B cell (primary cell): ENCODE results near the gene S100A7. TPM values are rescaled to one million over a fixed set of nuclear protein-coding genes. Genes with fewer than 3 reads are reported as not detected.

Experiments used
- ATAC-seq: fragments of 200-7000 bp; cut with Tn5 transposase; one replicate; pipeline ENCODE4 v1.10.0; 2021; ENCODE audit warnings: low read depth, mild to moderate bottlenecking, moderate number of reproducible peaks, moderate library complexity
- CTCF ChIA-PET: fragments of 350-600 bp; sonication (Branson Sonifier 250); formaldehyde crosslinking; loops from one replicate; lab custom pipeline; 2021; ENCODE audit warnings: antibody characterized with exemption, inconsistent platforms; lab: Charles Lee
- POLR2A ChIA-PET: fragments of 350-600 bp; sonication (Branson Sonifier 250); formaldehyde crosslinking; loops from one replicate; lab custom pipeline; 2021; ENCODE audit warnings: antibody characterized with exemption; lab: Charles Lee
- DNase-seq: peaks from one replicate; pipeline ENCODE4 v3.0.0; 2013
- H2AFZ ChIP-seq: 2 replicates; pipeline ENCODE4 v1.6.1; 2012; ENCODE audit warnings: mild to moderate bottlenecking, low read depth, low read length; ENCODE audit not compliant: insufficient read depth, poor library complexity, severe bottlenecking
- H3K27ac ChIP-seq, 2 donors: 1 replicate in 1 of 2; 2 replicates in 1 of 2; pipeline ENCODE4 v1.5.1; 2012 to 2013; ENCODE audit warnings: low read length in 2 of 2, mild to moderate bottlenecking in 2 of 2, moderate library complexity in 1 of 2
- H3K27me3 ChIP-seq, 4 experiments: fragments of 200-600 bp in 1 of 4; sonication (generic) in 1 of 4; replicated peaks in 1 of 4; 1 replicate in 2 of 4; 2 replicates in 2 of 4; pipeline versions ENCODE4 v1.6.1 to v1.7.0; 2013 to 2016; ENCODE audit warnings: low read length in 3 of 4, mild to moderate bottlenecking in 2 of 4, mixed read lengths in 1 of 4, moderate library complexity in 1 of 4; ENCODE audit not compliant: insufficient read depth in 4 of 4, control insufficient read depth in 3 of 4; ENCODE audit errors: control extremely low read depth in 1 of 4
- H3K36me3 ChIP-seq, 2 experiments: replicated peaks in 1 of 2; 1 replicate in 1 of 2; 2 replicates in 1 of 2; pipeline versions ENCODE4 v1.6.1 to v1.7.1; 2013; ENCODE audit warnings: low read length in 1 of 2; ENCODE audit not compliant: insufficient read depth in 2 of 2, control insufficient read depth in 1 of 2; ENCODE audit errors: control extremely low read depth in 1 of 2, extremely low read depth in 1 of 2
- H3K4me1 ChIP-seq, 2 donors: fragments of 200-600 bp in 1 of 2; sonication (generic) in 1 of 2; 1 replicate in 1 of 2; 2 replicates in 1 of 2; pipeline versions ENCODE4 v1.5.1 to v1.6.1; 2013 to 2017; ENCODE audit warnings: low read length in 2 of 2; ENCODE audit not compliant: control insufficient read depth in 2 of 2, insufficient read depth in 2 of 2
- H3K4me2 ChIP-seq: replicated peaks from 2 replicates; pipeline ENCODE3; 2012; ENCODE audit warnings: mild to moderate bottlenecking, low read depth, low read length; ENCODE audit not compliant: poor library complexity, severe bottlenecking
- H3K4me3 ChIP-seq, 5 experiments: fragments of 200-600 bp in 1 of 5; sonication (generic) in 1 of 5; 1 replicate in 3 of 5; 2 replicates in 2 of 5; pipeline versions ENCODE4 v1.5.1 to v1.7.0; 2011 to 2016; ENCODE audit warnings: low read length in 4 of 5, mild to moderate bottlenecking in 4 of 5, low read depth in 2 of 5, control low read depth in 1 of 5, moderate library complexity in 1 of 5; ENCODE audit not compliant: insufficient read depth in 1 of 5; ENCODE audit errors: control extremely low read depth in 1 of 5, extremely low read depth in 1 of 5
- H3K79me2 ChIP-seq: fragments of 200-600 bp; sonication (generic); one replicate; pipeline ENCODE4 v1.6.0; 2016; ENCODE audit warnings: low read length; ENCODE audit not compliant: control insufficient read depth, insufficient read depth
- H3K9ac ChIP-seq: fragments of 200-600 bp; sonication (generic); 2 replicates; pipeline ENCODE4 v1.6.1; 2017; ENCODE audit warnings: mild to moderate bottlenecking, low read length, moderate library complexity
- H3K9me3 ChIP-seq, 3 donors: one replicate each; pipeline versions ENCODE4 v1.6.1 to v1.7.1; 2013; ENCODE audit warnings: low read length in 2 of 3; ENCODE audit not compliant: control insufficient read depth in 2 of 3, insufficient read depth in 1 of 3; ENCODE audit errors: control extremely low read depth in 1 of 3
- H4K20me1 ChIP-seq: 2 replicates; pipeline ENCODE4 v1.6.0; 2012; ENCODE audit warnings: mild to moderate bottlenecking, low read length; ENCODE audit not compliant: insufficient read depth, control insufficient read depth, poor library complexity, severe bottlenecking
- H3K27ac Mint-ChIP-seq: one replicate; pipeline ENCODE4 v1.8.0; 2021; ENCODE audit warnings: mixed read lengths
- H3K27me3 Mint-ChIP-seq: one replicate; pipeline ENCODE4 v1.8.0; 2021; ENCODE audit warnings: mixed read lengths
- H3K4me1 Mint-ChIP-seq: one replicate; pipeline ENCODE4 v1.8.0; 2021; ENCODE audit warnings: mixed read lengths
- H3K4me3 Mint-ChIP-seq: one replicate; pipeline ENCODE4 v1.8.0; 2021; ENCODE audit warnings: mixed read lengths
- H3K9me3 Mint-ChIP-seq: one replicate; pipeline ENCODE4 v1.8.0; 2022; ENCODE audit warnings: mixed read lengths; ENCODE audit not compliant: insufficient read depth
- EZH2 ChIP-seq: IDR thresholded peaks from 2 replicates; pipeline ENCODE4 v1.6.1; 2012; ENCODE audit warnings: borderline replicate concordance, low read depth, mild to moderate bottlenecking, moderate library complexity, low read length; ENCODE audit not compliant: insufficient read depth, poor library complexity, severe bottlenecking
- WGBS: methylation state at CpG from one replicate; pipeline ENCODE4 v1.1.5; 2013; ENCODE audit warnings: missing lambda C conversion rate; ENCODE audit not compliant: insufficient coverage; 5-methylcytosine and 5-hydroxymethylcytosine counted together
- intact Hi-C: fragments of 100-400 bp; cut with micrococcal nuclease; formaldehyde crosslinking; loops from one replicate; pipeline ENCODE4 v1.10.0; 2022
- polyA plus RNA-seq: library from polyadenylated mRNA; depleted of rRNA; stranded (reverse); fragments of >200 nt; gene quantifications from 2 replicates; pipeline ENCODE4 v1.2.3, GENCODE V29; 2012
- total RNA-seq, 2 donors: library from RNA; stranded (reverse); fragments of 120-200 nt in 1 of 2; gene quantifications; 1 replicate in 1 of 2; 2 replicates in 1 of 2; pipeline versions ENCODE4 v1.2.3 to v1.2.4, GENCODE V29; 2013 to 2022
- TF ChIP-seq, protein P1 (sequence below): fragments of 200-600 bp; IDR thresholded peaks from one replicate; pipeline ENCODE4 v1.8.0; 2022; ENCODE audit warnings: antibody characterized with exemption, mild to moderate bottlenecking

The S100A7 gene
- total and polyA plus RNA-seq, 2 donors (not counting 1 experiment from before 2014, with no cell fraction given) = not detected

DNA sequence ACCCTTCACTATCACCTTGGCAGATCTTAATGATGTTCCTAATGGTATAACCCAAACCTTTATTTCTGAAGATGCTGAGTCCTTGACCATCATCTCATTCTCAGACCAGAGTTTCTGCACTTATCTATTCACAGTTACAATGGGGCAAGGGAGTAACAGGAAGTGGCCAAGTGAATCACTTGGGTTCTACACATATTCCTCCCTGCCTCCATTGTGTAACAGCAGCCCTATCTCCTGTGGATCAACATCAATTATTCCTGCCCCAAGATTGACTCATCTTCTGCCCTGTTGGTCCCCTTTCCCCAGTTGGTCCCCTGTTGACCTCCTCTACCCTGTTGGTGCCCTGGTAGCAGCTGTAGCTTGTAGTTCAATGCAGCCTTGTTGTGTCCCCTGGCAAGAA lies 10.3 kb upstream of the S100A7 start:
- Histone ChIP-seq H3K36me3 (no peaks in the 10 kb centered on the region), H3K4me2 (no peak overlapping the region), H4K20me1 (no peaks in the 10 kb centered on the region), H3K27ac (no peak overlapping the region), H2AFZ (no peak overlapping the region), H3K9ac (no peak overlapping the region), H3K9me3 (peaks cover 0 to 30% (median 22%) of the 10 kb centered on the region in 3 donors), H3K4me1 (peaks cover 0 to 4% of the 10 kb centered on the region in 2 donors), H3K79me2 (no peaks in the 10 kb centered on the region), H3K27me3 (peaks cover 0 to 25% (median 5%) of the 10 kb centered on the region in 4 experiments), H3K4me3 (no peak overlapping the region)
- Mint-ChIP-seq H3K9me3 (peaks cover 23% of the 10 kb centered on the region), H3K4me3 (no peak overlapping the region), H3K4me1 (no peaks in the 10 kb centered on the region), H3K27me3 (peaks cover 48% of the 10 kb centered on the region), H3K27ac (no peak overlapping the region)
- no peak for TF ChIP-seq EZH2
- TF ChIP-seq, protein P1, sequence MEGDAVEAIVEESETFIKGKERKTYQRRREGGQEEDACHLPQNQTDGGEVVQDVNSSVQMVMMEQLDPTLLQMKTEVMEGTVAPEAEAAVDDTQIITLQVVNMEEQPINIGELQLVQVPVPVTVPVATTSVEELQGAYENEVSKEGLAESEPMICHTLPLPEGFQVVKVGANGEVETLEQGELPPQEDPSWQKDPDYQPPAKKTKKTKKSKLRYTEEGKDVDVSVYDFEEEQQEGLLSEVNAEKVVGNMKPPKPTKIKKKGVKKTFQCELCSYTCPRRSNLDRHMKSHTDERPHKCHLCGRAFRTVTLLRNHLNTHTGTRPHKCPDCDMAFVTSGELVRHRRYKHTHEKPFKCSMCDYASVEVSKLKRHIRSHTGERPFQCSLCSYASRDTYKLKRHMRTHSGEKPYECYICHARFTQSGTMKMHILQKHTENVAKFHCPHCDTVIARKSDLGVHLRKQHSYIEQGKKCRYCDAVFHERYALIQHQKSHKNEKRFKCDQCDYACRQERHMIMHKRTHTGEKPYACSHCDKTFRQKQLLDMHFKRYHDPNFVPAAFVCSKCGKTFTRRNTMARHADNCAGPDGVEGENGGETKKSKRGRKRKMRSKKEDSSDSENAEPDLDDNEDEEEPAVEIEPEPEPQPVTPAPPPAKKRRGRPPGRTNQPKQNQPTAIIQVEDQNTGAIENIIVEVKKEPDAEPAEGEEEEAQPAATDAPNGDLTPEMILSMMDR = no peak
- DNase-seq = no peak
- no peak for ATAC-seq
- intact Hi-C loops = no loop called here
- CTCF ChIA-PET = interaction anchor here (1.4 kb wide), 1 partner anchor 23 kb away, joined by 3 read pairs; no protein-coding TSS in a partner anchor
- POLR2A ChIA-PET = no interaction called here

DNA sequence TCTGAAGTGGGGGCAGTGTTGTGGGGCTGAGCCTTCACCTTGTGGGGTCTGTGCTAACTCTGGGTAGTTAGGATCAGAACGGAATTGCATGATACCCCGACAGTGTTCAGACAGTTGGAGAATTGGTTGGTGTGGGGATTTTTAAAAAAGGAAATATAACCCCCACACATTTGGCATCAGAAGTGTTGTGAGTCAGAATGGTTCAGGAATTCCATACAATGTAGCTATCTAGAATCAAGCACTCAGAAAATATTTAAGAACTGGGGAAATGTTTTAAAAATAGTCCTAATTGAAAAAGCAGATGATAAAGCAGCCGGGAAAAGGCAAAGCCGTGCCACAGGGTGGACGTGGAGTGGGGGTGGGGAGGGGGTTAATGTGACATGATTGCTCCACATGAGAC lies 6.5 kb upstream of the S100A7 start:
- no peaks in the 10 kb centered on the region for H3K36me3 ChIP-seq
- Mint-ChIP-seq H3K4me1 (peaks cover 2% of the 10 kb centered on the region), H3K9me3 (peaks cover 6% of the 10 kb centered on the region), H3K4me3 (no peak overlapping the region), H3K27ac (no peak overlapping the region), H3K27me3 (peaks cover 54% of the 10 kb centered on the region)
- peaks cover 0 to 5% of the 10 kb centered on the region in 2 donors for H3K4me1 ChIP-seq
- no peak overlapping the region for H3K4me2 ChIP-seq
- no peak overlapping the region for H3K27ac ChIP-seq
- 87% methylated on average over 3 of the region's 5 CpGs for WGBS
- ChIA-PET POLR2A (no interaction called here), CTCF (interaction anchor here (1.2 kb wide), 1 partner anchor 15 kb away, joined by 3 read pairs; no protein-coding TSS in a partner anchor)
- H3K9me3 ChIP-seq = peaks cover 0 to 13% (median 11%) of the 10 kb centered on the region in 3 donors
- no peak overlapping the region for H3K9ac ChIP-seq
- no peaks in the 10 kb centered on the region for H4K20me1 ChIP-seq
- H2AFZ ChIP-seq = no peak overlapping the region
- intact Hi-C loops = no loop called here
- no peaks in the 10 kb centered on the region for H3K79me2 ChIP-seq
- TF ChIP-seq EZH2 = no peak
- TF ChIP-seq, protein P1 = no peak
- ATAC-seq (no peak), DNase-seq (no peak)
- H3K4me3 ChIP-seq = no peak overlapping the region
- peaks cover 0 to 21% (median 6%) of the 10 kb centered on the region in 4 experiments for H3K27me3 ChIP-seq
